Activated naive CD8-positive, alpha-beta T cell treated with anti-CD3 and anti-CD28 coated beads for 36 hours (primary cell): ENCODE data around the gene TMEM156. TPM values are rescaled to one million over a fixed set of nuclear protein-coding genes. Genes with fewer than 3 reads are reported as not detected.
"Not testable (repeated sequence)": the region's sequence is repeated elsewhere in the genome, so short reads cannot be mapped to it uniquely, and the experiment has no call there.

Source experiments
- DNase-seq: peaks from one replicate; pipeline ENCODE4 v3.0.0; 2021
- H3K27ac Mint-ChIP-seq: one replicate; pipeline ENCODE4 v1.8.0; 2022; ENCODE audit warnings: mild to moderate bottlenecking, moderate library complexity, mixed read lengths
- H3K27me3 Mint-ChIP-seq: one replicate; pipeline ENCODE4 v1.8.0; 2022; ENCODE audit warnings: mild to moderate bottlenecking, mixed read lengths
- H3K36me3 Mint-ChIP-seq: one replicate; pipeline ENCODE4 v1.8.0; 2021; ENCODE audit warnings: mild to moderate bottlenecking, mixed read lengths
- H3K4me1 Mint-ChIP-seq: one replicate; pipeline ENCODE4 v1.8.0; 2021; ENCODE audit warnings: mixed read lengths
- H3K4me3 Mint-ChIP-seq: one replicate; pipeline ENCODE4 v1.8.0; 2022; ENCODE audit warnings: mild to moderate bottlenecking, moderate library complexity, mixed read lengths
- H3K9me3 Mint-ChIP-seq: one replicate; pipeline ENCODE4 v1.8.0; 2022; ENCODE audit warnings: mixed read lengths
- total RNA-seq, 2 experiments: library from RNA; stranded (reverse); gene quantifications; one replicate each; pipeline ENCODE4 v1.2.3, GENCODE V29; 2021

TMEM156 gene
- total RNA-seq, 2 experiments from 2014 or later = 11.3 to 11.7 TPM

DNA sequence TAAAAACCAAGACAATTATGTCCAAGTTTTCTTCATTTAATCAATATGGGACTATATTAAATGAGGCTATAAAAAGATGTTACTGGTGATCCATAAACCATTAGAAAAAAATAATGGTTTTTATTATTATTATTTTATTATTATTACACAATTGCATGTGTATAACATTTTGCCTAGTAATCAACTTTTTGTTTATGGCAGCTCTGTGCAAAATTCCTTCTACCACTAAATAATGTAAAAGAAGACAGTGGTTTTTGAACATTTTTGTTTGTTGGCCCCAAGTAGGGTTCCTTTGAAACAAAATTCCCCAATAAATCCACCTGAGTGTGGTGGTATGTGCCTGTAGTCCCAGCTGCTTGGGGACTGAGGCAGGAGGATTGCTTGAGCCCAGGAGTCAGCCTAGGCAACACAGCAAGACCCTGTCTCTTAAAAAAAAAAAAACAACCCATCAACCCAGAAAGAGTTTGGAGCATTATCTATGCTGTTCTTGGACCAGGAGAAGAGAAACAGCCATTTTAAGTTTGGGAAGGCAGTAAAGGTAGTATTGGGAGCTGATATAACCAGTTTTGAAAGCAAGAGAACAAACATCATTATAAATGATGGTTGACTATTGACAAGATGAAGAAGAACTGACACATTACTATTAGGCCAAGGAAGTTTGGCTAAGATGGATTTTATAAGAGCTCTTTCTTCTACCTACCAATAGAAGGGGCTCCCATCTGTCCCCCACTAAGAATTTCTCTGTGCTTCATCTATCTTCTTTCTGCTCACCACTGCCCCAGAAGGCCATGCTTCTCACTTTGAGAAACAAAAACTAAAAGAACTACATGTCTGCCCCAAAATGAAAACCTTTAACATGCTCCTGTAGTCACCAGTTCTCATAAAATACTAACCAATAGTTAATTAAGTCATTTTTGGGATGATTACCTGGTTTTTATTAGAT, 2.2 kb downstream of the TMEM156 start:
- Mint-ChIP-seq H3K27ac (peak overlapping the region; percentile 79), H3K4me1 (peaks cover 38% of the 10 kb centered on the region), H3K36me3 (peaks cover 3% of the 10 kb centered on the region), H3K27me3 (no peaks in the 10 kb centered on the region), H3K4me3 (peak overlapping the region; percentile 80), H3K9me3 (peaks cover 2% of the 10 kb centered on the region)
- DNase-seq = no peak

DNA sequence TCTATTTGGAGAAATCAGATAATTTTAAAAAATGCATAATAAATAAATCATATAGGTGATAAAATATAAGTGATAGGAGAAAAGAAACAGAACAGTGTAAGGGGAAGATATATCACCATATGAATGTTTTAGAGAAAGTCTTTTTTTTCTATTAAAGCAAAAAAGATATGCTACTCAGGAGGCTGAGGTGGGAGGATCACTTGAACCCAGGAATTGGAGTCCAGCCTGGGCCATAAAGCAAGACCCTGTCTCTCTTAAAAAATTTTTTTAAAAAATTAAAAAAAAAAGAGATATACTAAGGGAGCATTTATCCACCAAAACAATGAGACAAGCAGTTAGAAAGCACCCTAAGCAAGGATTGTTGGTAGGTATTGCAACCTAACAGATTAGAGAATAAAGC, 6.1 kb downstream of the TMEM156 start:
- no peak for DNase-seq
- H3K27ac Mint-ChIP-seq = no peak overlapping the region
- H3K27me3 Mint-ChIP-seq = no peaks in the 10 kb centered on the region
- H3K4me3 Mint-ChIP-seq = no peak overlapping the region
- H3K36me3 Mint-ChIP-seq = peaks cover 27% of the 10 kb centered on the region
- peaks cover 22% of the 10 kb centered on the region for H3K4me1 Mint-ChIP-seq
- peaks cover 12% of the 10 kb centered on the region for H3K9me3 Mint-ChIP-seq

DNA sequence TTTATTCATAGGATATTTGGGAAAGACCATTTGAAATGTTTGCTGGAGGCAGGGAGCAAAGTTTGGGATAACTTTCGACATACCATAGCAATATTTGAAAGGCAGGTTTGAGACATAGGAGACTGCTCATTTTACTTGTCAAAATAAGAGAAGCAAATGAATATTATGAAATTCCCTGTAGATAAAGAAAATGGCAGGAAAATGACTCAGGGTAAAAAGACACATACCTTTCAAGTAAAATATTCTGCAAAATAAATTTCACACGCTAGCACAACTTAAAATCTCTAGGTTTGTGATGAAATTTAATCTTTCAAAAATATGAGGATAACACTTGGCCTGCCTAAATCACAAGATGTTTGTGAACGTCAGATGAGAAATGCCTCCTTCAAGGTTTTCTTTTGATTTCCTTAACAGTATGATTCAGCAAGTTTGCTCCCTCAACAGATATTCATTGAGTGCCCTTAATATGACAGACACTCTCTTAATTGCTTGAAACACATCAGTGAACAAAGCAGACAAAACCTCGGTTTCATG, 6.6 kb downstream of the TMEM156 start:
- Mint-ChIP-seq H3K27me3 (no peaks in the 10 kb centered on the region), H3K4me1 (peaks cover 22% of the 10 kb centered on the region), H3K9me3 (peaks cover 12% of the 10 kb centered on the region), H3K36me3 (peaks cover 27% of the 10 kb centered on the region), H3K27ac (peak overlapping the region; percentile 53), H3K4me3 (no peak overlapping the region)
- DNase-seq = no peak

DNA sequence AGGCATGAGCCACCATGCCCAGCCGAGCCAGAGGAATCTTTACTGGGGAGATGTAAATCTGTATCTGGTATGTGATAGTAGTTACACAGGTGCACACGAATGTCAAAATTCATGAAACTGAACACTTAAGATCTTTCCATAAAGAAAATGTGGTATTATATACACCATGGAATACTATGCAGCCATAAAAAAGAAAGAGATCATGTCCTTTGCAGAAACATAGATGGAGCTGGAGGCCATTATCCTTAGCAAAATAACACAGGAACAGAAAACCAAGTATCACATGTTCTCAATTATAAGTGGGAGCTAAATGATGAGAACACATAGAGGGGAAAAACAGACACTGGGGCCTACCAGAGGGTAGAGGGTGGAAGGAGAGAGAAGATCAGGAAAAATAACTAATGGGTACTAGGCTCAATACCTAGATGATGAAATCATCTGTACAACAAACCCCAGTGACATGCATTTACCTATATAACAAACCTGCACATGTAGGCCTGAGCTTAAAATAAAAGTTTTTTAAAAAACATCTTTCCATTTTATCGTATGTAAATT, 7.8 kb downstream of the TMEM156 start:
- no peak for DNase-seq
- Mint-ChIP-seq H3K36me3 (peaks cover 30% of the 10 kb centered on the region), H3K27ac (no peak overlapping the region), H3K4me3 (no peak overlapping the region), H3K4me1 (peaks cover 16% of the 10 kb centered on the region), H3K9me3 (peaks cover 15% of the 10 kb centered on the region), H3K27me3 (no peaks in the 10 kb centered on the region)

DNA sequence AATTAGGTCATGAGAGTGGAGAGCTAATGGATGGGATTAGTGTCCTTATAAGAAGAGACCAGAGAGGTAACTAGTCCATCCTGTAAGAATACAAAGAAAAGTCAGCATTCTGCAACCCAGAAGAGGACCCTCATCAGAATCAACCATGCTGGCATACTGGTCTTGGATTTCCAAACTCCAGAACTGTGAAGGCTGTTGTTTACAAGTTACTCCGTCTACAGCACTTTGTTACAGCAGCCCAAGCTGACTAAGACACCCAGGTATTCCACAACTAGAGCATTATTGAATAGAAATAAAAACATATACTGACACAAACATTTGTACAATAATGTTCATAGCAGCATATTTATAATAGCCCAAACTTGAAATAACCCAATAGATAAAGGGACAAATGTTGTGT, 9.2 kb downstream of the TMEM156 start:
- DNase-seq = no peak
- no peaks in the 10 kb centered on the region for H3K27me3 Mint-ChIP-seq
- H3K4me3 Mint-ChIP-seq = no peak overlapping the region

DNA sequence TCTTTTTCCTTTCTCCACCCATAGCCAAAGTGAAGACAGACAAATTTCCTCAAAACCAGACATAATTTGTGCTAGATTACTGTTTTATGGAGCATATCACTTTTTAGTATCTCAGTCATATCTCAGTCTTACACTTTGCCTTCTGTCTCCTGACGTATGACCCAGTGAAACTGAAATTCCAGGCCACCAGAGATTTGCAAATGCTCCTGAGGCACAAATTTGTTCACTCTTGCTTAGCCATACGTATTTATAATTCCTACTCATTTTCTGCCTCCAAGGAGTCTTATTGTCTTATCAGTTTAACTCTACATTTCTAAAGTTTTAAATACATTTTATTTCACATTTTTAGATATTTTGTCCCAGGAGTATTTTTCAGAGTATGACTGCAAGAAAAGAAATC, 10.0 kb downstream of the TMEM156 start:
- Mint-ChIP-seq H3K4me3 (no peak overlapping the region), H3K9me3 (peaks cover 27% of the 10 kb centered on the region), H3K27me3 (no peaks in the 10 kb centered on the region), H3K4me1 (peaks cover 3% of the 10 kb centered on the region), H3K27ac (no peak overlapping the region), H3K36me3 (peaks cover 38% of the 10 kb centered on the region)
- no peak for DNase-seq

More for the DNA sequence above, 9.2 kb downstream of the TMEM156 start:
- H3K4me1 Mint-ChIP-seq = peaks cover 8% of the 10 kb centered on the region
- peaks cover 33% of the 10 kb centered on the region for H3K36me3 Mint-ChIP-seq
- peaks cover 22% of the 10 kb centered on the region for H3K9me3 Mint-ChIP-seq
- no peak overlapping the region for H3K27ac Mint-ChIP-seq

DNA sequence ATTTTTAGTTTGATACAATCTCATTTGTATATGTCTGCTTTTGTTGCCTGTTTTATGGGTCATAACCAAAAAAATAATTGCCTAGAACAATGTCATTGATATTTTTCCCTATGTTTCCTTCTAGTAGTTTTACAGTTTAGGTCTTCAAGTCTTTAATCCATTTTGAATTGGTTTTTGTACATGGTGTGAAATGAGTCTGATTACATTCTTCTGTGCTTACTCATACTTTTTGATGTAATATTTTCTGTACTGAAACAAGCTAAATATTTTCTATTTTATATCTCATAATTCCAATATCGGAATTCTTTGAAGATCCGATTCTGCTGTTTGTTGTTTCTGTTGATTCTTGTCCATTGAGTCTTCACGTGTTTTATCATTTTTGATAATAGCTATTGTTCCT, 10.6 kb downstream of the TMEM156 start:
- H3K36me3 Mint-ChIP-seq = peaks cover 41% of the 10 kb centered on the region
- peaks cover 2% of the 10 kb centered on the region for H3K4me1 Mint-ChIP-seq
- H3K9me3 Mint-ChIP-seq = peaks cover 31% of the 10 kb centered on the region
- no peak overlapping the region for H3K4me3 Mint-ChIP-seq
- H3K27me3 Mint-ChIP-seq = no peaks in the 10 kb centered on the region
- DNase-seq = no peak
- H3K27ac Mint-ChIP-seq = no peak overlapping the region

DNA sequence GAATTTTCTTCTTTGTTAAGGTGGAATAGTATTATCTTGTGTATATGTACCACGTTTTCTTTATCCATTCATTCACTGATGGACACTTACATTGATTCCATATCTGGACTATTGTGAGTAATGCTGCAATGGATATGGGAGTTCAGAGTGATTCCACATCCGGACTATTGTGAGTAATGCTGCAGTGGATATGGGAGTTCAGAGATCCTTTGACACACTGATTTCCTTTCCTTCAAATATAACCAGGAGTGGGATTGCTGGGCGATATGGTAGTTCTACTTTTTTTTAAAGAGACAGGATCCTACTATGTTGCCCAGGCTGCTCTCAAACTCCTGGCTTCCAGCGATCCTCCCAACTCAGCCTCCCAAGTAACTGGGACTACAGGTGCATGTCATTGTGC, 12.1 kb downstream of the TMEM156 start:
- H3K9me3 Mint-ChIP-seq = peaks cover 38% of the 10 kb centered on the region
- peaks cover 51% of the 10 kb centered on the region for H3K36me3 Mint-ChIP-seq

DNA sequence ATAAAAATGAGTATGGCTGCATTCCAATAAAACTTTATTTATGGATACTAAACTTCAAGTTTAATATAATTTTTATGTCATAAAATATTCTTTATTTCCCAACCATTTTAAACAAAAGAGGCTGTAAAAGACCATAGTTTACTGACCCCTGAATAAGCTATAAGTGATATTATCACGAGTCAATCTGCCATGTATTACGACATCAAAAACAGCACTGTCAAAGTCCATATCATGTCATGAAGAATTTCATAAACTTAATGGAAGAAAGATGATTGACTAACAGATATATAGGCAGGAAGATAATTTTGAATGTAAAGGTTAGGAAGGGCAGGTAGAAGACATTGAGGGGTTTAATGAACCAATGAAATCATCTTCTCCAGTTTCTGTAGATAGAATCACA, 18.2 kb downstream of the TMEM156 start:
- Mint-ChIP-seq H3K9me3 (peaks cover 39% of the 10 kb centered on the region), H3K4me1 (peaks cover 10% of the 10 kb centered on the region), H3K4me3 (no peak overlapping the region), H3K27ac (no peak overlapping the region), H3K36me3 (peaks cover 41% of the 10 kb centered on the region), H3K27me3 (no peaks in the 10 kb centered on the region)
- DNase-seq = no peak

More for the DNA sequence above, 12.1 kb downstream of the TMEM156 start:
- DNase-seq = no peak
- Mint-ChIP-seq H3K27ac (no peak overlapping the region), H3K4me3 (no peak overlapping the region), H3K4me1 (no peaks in the 10 kb centered on the region), H3K27me3 (no peaks in the 10 kb centered on the region)

DNA sequence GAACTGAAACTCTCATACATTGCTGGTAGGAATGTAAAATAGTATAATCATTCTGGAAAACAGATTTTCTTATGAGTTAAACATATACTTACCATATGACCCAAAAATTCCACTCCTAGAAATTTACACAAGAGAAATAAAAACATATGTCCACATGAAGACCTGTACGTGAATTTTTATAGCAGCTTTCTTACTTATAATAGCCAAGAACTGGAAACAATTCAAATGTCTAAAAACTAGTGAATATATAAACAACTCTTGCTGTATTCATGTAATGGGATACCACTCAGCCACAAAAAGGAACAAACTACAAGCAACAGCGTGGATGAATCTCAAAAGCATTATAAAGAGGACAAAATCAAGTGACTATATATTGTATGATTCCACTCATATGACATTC, 27.5 kb downstream of the TMEM156 start:
- Mint-ChIP-seq H3K27me3 (no peaks in the 10 kb centered on the region), H3K9me3 (peaks cover 5% of the 10 kb centered on the region), H3K27ac (no peak overlapping the region), H3K4me1 (peaks cover 12% of the 10 kb centered on the region), H3K36me3 (peaks cover 19% of the 10 kb centered on the region), H3K4me3 (no peak overlapping the region)
- no peak for DNase-seq

DNA sequence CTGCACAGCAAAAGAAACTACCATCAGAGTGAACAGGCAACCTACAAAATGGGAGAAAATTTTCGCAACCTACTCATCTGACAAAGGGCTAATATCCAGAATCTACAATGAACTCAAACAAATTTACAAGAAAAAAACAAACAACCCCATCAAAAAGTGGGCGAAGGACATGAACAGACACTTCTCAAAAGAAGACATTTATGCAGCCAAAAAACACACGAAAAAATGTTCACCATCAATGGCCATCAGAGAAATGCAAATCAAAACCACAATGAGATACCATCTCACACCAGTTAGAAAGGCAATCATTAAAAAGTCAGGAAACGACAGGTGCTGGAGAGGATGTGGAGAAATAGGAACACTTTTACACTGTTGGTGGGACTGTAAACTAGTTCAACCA, 30.2 kb downstream of the TMEM156 start:
- H3K4me3 Mint-ChIP-seq, H3K27ac Mint-ChIP-seq, H3K9me3 Mint-ChIP-seq, H3K4me1 Mint-ChIP-seq, DNase-seq, H3K27me3 Mint-ChIP-seq: not testable (repeated sequence)
- peaks cover 24% of the 10 kb centered on the region for H3K36me3 Mint-ChIP-seq

DNA sequence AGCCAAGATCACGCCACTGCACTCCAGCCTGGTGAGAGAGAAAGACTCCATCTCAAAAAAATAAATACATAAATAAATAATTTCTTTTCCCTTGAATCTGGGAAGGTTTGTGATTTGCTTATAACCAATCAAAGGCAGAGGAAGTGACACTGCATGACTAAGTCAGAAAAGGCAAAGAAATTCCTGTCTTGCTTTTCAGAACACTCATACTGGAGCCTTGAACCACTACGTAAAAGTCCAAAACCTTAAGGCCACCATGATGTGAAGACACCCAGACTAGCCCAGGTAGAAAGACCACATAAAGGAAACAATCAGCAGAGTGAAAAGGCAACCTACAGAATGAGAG, 36.6 kb downstream of the TMEM156 start:
- peaks cover 6% of the 10 kb centered on the region for H3K9me3 Mint-ChIP-seq
- no peak overlapping the region for H3K4me3 Mint-ChIP-seq
- no peaks in the 10 kb centered on the region for H3K4me1 Mint-ChIP-seq
- H3K27ac Mint-ChIP-seq = no peak overlapping the region
- DNase-seq = no peak
- H3K36me3 Mint-ChIP-seq = peaks cover 29% of the 10 kb centered on the region
- no peaks in the 10 kb centered on the region for H3K27me3 Mint-ChIP-seq

DNA sequence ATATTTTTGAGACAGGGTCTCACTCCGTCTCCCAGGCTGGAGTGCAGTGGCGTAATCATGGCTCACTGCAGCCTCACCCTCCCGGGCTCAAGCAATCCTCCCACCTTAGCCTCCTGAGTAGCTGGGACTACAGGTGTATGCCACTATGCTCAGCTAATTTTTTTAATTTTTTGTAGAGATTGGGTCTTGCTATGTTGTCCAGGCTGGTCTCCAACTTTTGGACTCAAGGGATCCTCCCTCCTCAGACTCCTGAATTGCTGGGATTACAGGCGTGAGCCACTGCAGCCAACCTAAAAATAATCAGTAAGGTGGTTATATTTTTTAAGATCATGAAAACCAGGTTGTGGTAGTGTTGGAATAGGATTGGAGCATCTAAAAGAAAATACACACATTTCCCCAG, 38.1 kb downstream of the TMEM156 start:
- Mint-ChIP-seq H3K4me1 (no peaks in the 10 kb centered on the region), H3K4me3 (no peak overlapping the region), H3K9me3 (no peaks in the 10 kb centered on the region), H3K27ac (no peak overlapping the region), H3K36me3 (peaks cover 20% of the 10 kb centered on the region), H3K27me3 (no peaks in the 10 kb centered on the region)
- no peak for DNase-seq

DNA sequence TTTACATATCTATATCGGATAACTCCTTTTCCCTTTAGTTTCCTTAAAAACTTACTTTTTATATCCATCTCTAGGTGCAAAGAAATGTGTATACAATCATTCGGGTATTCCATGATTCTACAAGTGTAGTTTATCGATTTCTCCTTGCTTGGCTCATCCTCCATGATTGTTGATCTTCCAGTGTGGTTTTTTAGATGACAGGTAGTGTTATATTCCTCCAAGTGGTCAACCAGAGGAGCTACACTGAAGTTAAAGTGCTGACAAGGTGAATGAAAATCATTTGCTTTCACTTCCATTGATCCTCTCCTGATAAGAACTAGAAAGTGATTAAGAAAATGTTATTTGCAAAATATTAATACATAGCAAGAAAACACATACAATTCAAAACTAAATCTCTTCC, 38.5 kb downstream of the TMEM156 start:
- Mint-ChIP-seq H3K4me3 (no peak overlapping the region), H3K4me1 (no peaks in the 10 kb centered on the region), H3K27me3 (no peaks in the 10 kb centered on the region), H3K36me3 (peaks cover 19% of the 10 kb centered on the region), H3K27ac (no peak overlapping the region), H3K9me3 (no peaks in the 10 kb centered on the region)
- no peak for DNase-seq

DNA sequence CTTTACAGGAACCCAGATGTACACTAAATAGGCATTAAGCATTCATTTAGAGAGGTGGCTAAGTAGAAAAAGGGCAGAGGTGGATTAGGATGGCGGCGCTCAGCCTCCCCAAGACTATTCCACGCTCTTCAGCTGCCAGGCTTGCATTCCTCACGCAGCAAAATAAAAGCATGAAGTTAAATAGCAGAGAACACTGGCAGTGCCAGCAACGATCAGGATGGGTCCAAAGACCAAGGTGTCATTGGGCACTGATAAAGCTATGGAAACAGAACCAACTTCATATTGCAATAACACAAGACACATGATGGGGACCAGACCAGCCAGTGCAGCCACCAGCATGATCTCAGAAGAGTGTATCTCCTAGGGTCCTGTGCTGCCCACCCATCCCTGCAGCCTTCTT, 42.0 kb downstream of the TMEM156 start:
- no peak overlapping the region for H3K27ac Mint-ChIP-seq
- H3K4me3 Mint-ChIP-seq = no peak overlapping the region
- H3K36me3 Mint-ChIP-seq = peaks cover 27% of the 10 kb centered on the region
- H3K9me3 Mint-ChIP-seq = no peaks in the 10 kb centered on the region
- no peaks in the 10 kb centered on the region for H3K27me3 Mint-ChIP-seq
- DNase-seq = no peak
- peaks cover 17% of the 10 kb centered on the region for H3K4me1 Mint-ChIP-seq

DNA sequence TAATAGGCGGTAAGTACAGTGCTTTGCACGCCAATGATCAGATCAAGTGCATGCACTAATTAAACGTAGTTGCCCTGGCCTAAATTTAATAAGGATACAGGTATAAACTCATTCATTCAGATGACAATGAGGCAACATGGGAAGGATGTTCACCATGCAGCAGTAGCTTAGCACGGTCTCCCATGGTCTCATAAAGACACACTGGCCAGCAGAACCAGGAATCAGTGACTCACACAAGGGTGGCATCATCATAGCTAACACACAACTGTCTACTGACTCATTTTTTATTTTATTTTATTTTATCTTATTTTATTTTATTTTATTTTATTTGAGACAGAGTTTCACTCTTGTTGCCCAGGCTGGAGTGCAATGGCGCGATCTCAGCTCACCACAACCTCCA, 42.7 kb downstream of the TMEM156 start:
- Mint-ChIP-seq H3K4me3 (no peak overlapping the region), H3K27me3 (no peaks in the 10 kb centered on the region), H3K36me3 (peaks cover 24% of the 10 kb centered on the region), H3K9me3 (no peaks in the 10 kb centered on the region), H3K27ac (no peak overlapping the region), H3K4me1 (peaks cover 21% of the 10 kb centered on the region)
- no peak for DNase-seq
